Fibroblast of skin of back (primary cell): ENCODE measurements around the gene IL22RA1. TPM values are rescaled to one million over a fixed set of nuclear protein-coding genes. Genes with fewer than 3 reads are reported as not detected.
A peak's percentile ranks its signal among the peaks of the same experiment; 100 is the strongest.

ENCODE experiments used
- DNase-seq: peaks from one replicate; pipeline ENCODE4 v3.0.0-alpha.2; 2013
- polyA plus RNA-seq, 2 experiments: library from polyadenylated mRNA; unstranded; fragments of 120-200 nt; gene quantifications; one replicate each; pipeline ENCODE4 v1.2.1, GENCODE V29; 2013; ENCODE audit not compliant: insufficient read length in 2 of 2

IL22RA1 gene, protein sequence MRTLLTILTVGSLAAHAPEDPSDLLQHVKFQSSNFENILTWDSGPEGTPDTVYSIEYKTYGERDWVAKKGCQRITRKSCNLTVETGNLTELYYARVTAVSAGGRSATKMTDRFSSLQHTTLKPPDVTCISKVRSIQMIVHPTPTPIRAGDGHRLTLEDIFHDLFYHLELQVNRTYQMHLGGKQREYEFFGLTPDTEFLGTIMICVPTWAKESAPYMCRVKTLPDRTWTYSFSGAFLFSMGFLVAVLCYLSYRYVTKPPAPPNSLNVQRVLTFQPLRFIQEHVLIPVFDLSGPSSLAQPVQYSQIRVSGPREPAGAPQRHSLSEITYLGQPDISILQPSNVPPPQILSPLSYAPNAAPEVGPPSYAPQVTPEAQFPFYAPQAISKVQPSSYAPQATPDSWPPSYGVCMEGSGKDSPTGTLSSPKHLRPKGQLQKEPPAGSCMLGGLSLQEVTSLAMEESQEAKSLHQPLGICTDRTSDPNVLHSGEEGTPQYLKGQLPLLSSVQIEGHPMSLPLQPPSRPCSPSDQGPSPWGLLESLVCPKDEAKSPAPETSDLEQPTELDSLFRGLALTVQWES
- polyA plus RNA-seq (2013, experiment 1 of 2; ENCODE audit: insufficient read length), result not detected
- not detected for polyA plus RNA-seq (2013, experiment 2 of 2; ENCODE audit: insufficient read length)

DNA sequence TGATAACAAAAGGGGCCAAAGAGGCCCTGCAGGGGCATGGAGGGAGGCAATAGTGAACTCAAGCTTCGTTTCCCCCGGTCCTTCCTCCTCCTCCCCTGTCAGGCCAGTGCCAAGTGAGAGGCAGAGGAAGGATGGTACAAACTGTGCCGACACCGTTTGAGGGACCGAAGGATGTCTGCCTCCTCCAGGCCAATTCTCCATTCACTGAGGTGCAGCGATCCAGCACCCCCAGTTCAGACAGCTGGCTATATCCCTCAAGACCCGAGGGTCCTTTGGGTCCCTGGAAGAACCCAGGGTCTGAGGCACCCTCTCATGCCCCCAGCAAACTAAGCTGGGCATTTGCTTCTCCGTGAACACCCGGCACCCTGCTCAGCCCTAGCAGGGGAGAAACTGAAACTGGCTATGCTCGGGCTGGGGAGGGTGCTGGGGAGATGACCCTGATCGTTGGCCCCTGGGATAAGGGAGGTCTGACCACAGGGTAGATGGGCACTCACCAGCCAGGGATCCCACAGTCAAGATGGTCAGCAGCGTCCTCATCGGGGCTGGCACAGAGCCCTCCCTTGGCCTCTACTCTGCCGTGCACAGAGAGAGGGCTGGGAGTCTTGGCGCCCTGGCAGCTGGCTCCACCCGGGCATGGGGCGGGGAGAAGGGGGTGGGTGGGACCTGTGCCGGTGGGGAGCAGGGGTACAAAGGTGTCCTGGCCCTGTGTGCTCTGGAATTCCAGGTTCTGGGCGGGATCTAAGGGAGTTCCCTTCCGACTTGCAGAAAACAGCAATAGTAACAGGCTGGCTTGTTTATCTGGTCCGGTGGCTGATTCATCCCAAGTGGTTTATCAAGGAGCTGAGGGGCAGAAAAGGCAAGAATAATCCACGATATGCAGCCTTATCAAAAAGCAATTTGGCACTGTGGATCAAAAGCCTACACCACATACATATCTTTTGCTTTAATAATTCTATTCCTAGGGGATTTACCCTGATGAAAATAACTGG is at the start of gene IL22RA1:
IL22RA1 (minus strand) TSS at position 595 of the 989 bp plus-strand sequence; CDS start at position 537, 58 bp downstream.
- no peak for DNase-seq

DNA sequence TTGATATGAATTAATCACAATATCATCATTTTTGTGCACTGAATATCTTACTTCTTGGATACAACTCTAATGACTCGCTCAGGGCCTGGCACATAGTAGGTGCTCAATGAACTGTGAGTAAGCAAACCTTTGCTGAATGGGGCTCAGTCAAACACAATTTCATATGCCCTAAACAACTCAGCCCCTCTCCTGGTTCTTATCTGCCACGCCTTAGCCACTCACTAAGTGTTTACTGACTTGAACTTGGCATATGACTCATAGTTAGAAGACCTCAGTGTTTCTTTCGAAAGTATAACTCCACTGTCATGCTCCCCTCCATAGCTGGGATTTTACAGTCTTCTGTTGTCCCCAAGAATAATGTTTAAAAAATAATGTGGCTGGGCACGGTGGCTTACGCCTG is 48.9 kb upstream of the IL22RA1 start:
- peak; percentile 48 for DNase-seq

DNA sequence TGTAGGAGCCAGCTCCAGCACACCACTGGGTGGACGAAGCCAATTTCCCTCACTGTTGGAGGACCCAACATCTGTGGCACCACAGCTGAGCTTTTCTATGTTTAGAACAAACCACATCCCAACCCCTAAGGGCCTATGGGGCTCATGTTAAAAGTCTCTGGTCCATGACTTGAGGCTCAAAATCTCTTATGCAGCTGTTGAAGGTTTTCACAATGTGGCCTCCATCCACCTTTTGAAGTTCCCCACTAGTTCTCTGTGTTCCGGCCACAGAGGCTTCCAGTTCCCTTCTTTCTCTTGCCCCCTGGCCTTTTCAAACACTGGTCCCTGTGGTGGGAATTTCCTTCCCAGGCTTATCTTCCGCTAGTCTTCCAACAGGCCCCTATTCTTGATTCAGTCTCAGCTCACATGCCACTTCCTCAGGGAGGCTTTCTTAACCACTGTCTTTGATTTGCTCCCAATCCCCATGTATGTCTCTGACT is 48.1 kb upstream of the IL22RA1 start:
- DNase-seq, result no peak

DNA sequence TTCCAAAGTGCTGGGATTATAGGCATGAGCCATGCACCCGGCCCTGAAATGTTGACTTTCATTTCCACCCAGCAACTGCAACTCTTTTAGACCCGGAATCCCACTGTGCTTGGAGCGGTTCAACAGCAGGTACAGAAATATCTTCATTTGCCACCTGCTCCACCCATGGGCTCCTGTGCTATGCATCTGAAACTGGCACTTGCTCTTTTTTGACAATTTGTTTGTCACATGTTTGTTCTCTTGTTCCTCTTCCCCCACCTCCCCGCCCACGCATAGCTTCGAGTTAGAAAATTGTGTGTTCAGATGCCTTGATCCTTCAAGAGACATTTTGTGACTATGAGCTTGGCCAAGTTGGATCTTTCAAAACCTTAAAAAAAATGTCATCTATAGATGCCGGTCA is 46.6 kb upstream of the IL22RA1 start:
- no peak for DNase-seq

DNA sequence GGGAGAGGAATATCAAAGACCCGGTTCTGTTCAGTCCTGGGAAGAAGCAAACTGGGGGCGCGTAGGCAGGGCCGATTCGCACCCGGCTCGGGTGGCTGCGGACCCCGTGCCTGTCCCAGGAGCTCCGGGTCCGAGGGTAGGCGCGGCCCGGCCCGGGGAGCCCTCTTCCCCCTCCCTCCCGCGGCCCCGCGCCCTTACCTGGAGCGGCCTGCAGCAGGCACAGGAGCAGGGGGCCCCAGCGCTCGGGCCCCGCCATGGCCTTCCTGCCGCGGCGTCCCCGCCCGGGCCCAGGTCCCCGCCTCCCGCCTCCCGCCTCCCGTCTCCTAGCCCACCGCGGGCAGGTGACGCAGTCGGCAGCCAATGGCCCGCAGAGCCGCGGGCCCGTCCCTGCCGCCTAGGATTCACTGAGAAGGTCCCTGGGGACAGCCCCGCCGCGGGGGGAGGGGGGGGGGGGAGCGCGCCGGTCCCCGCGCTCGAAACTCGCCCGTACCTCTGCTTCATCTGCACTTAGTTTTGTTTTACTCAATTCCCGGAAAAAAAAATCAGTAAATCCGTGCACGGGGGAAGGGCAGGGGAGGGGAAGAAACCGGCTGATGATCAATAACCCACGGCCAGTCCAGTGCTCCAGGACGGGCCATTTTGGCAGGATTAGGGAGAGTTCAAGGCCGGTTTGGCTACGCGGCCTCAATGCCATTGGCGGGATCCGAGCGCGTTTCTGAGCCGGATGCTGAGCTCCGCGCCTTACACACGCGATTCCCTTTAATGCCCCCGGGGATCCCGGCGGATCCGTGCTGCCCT is 44.3 kb upstream of the IL22RA1 start, which contains the start of gene IFNLR1:
IFNLR1 (minus strand) TSS at position 297 of the 798 bp plus-strand sequence; CDS start at position 256, 41 bp downstream.
- peak; percentile 10 for DNase-seq

DNA sequence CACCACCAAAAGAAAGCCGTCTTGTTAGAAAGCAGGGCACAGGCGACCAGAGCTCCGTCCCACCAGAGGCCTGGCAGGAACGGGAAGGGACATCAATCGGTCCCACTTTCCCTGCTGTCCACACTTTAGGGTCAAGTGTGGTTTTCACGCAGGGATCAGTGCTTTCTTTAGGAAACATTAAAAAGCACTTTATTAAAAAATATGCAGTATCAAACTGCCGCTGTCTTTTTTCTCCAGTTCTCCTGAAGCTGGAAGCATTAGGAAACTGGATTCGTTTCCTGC is 43.7 kb upstream of the IL22RA1 start:
- DNase-seq, result no peak

DNA sequence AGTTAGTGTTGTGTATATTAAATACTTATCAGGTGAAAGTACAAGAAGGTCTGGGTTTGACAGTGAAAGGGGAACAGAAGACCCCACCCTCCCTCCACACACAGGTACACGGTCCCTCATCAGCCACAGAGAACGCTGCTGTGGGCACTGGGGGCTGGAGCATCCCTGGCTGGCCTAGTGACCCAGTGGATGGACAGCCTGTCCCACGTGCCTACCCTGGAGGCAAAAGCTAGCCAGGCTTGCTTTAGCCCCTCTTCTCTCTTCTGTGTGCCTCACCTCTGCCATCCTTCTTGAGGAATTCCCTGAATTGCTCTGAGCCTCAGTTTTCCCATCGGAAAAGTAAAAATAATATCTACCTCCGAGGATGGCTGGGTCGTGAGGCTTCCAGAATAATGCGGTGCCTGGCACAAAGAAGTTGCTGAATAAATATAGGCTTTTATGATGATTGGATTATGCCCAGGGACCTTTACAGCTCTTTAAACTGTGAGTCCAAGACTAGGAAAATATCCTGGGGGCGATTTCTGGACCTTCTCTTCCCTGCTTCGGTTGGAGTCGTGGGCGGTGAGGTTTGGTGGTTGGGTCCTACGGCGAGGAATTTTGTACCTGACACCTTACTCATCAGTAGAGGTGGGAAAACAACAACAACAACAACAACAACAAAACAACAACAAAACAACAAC is 43.2 kb upstream of the IL22RA1 start:
- DNase-seq, result no peak

DNA sequence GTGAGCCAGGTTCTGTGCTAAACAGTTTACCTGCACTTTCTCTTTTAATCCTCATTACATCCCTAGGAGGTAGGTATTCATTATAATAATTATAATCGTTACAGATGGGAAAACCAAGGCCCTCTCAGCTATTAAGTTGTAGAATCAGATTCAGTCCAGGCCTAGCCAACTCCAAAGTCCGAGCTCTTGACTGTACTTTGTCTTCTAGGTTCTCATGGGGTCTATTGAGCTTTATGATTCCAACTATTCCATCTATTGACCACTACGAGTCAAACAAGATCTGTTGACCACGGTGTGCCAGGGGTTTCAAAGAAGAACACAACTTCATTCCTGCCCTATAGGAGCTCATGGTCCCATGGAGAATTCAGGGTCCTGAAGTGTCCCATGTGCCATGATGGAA is 42.1 kb upstream of the IL22RA1 start:
- no peak for DNase-seq

DNA sequence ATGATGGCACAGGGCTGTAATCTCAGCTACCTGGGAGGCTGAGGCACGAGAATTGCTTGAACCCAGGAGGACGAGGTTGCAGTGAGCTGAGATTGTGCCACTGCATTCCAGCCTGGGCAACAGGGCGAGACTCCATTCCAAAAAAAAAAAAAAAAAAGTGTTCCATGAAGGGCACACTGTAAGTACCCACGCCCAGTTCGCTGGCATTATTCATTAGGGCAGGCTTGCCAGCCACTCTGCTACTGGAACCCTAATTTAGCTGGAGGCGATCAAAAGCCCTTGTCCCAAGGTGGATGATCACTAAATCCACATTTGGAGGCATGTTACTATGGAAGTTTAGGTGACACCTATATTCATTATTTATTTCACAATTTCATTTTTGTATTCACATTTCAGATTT is 39.1 kb upstream of the IL22RA1 start:
- DNase-seq, result no peak

DNA sequence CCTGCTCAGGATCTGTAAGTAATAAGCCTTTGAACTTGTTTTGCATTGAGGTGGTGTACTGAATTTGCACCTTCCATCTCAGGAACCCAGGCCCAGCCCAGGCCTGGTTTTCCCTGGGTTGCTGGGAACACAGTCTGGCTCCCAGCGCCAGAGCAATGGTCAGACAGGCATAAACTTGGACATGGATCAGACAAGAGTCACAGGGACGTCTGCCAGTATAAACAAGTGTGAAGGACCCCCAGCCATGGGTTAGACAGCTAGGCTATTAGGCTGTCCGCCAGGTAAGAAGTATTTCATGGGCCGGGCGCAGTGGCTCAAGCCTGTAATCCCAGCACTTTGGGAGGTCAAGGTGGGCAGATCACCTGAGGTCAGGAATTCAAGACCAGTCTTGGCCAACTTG is 38.7 kb upstream of the IL22RA1 start:
- no peak for DNase-seq

DNA sequence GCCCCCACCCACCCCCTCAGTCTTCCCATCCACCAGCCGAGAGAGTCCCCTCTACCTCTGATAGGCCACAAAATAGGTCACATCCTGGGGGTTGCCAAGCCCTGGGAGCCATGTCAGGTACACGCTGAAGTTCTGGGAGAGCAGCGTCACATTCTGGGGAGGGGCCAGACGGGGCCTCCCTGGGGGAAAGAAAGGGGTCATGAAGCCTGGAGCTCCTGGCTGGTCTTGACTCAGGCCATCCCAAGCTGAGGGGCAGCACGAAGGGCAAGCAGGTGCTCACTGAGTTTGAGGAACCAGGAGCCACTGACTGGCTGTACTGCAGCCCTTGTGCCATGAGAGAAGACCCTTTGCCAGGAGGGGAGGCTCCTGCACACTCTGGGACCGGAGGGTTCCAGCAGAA is 37.7 kb upstream of the IL22RA1 start:
- no peak for DNase-seq

DNA sequence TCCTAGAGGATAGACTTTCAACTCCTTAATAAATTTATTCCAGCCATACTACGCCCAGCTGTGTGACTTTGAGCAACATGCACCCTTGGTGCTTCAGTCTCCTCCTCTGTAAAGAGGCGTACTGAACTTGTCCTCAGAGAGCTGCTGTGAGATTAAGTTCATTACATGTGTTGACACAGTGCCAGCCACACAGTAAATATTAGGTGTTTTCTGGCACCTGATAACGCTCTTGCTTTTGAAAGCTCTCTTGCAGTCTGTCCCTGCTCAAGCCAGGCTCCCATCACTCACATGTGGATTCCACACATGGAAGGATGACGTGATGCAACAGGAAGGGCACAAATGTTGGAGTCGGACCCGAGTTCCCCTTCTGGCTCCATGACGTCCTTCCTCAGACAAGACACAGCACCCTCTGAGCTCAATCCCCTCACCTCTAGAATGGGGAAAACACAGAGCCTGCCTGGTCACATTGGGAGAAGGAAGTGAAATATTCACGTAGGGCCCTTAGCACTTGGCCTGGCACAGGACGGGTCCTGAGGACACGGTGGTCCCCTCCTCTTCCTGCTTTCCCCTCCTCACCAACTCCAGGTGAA is 36.4 kb upstream of the IL22RA1 start:
- DNase-seq, result no peak

DNA sequence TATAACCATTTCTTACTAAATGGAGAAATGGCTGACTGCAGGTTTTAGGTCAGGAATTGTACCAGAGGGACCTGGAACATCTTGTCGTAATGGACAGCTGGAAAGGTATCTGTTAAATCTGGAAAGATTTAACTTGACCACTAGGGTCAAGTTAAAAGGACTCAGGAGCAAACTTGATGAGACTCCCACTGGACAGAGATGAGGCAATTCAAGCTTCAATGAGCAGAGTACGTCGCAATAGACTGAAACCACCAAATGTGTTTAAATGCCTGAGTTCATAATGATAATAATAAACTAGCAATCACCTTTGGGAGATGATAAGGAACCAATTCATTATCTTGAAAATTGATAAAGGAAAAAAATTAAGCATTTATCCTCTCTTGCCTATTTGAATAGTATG is 35.5 kb upstream of the IL22RA1 start:
- no peak for DNase-seq

DNA sequence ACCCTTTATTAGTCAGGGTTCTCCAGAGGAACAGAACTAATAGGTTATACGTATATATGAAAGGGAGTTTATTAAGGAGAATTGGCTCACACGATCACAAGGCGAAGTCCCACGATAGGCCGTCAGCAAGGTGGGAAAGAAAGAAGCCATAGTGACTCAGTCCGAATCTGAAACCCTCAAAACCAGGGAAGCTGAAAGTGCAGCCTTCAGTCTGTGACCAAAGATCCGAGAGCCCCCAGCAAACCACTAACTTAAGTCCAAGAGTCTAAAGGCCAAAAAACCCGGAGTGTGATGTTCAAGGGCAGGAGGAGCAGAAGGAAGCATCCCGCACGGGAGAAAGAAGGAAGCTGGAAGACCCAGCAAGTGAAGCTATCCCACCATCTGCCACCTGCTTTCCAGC is 34.2 kb upstream of the IL22RA1 start:
- DNase-seq, result no peak

DNA sequence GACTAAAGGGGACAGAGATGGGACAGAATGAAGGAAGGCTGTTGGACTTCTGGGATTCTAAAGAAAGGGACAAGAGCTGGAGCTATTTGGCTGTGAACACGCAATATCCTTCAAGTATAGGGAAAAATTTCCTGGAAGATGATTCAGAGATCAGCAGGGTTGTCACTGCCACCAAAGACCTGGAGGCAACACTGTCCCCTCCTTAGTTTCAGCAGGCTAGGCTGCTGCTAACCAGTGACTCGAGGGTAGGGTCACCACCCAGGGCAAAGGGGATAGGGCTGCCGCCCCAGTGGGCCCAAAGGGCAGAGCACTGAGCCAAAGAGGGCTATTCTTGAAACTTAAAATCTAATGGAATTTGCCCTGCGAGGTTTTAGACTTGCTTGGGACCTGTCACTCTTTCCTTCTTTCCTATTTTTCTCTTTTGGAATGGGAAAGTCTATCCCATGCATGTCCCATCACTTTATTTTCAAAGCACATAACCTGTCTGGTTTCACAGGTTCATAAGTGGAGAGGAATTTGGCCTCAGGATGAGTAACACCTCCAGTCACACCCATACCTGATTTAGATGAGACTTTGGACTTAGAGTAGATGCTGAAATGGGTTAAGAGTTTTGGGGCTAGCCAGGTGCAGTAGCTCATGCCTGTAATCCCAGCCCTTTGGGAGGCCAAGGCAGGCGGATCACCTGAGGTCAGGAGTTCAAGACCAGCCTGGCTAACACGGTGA is 32.3 kb upstream of the IL22RA1 start:
- DNase-seq, result no peak

DNA sequence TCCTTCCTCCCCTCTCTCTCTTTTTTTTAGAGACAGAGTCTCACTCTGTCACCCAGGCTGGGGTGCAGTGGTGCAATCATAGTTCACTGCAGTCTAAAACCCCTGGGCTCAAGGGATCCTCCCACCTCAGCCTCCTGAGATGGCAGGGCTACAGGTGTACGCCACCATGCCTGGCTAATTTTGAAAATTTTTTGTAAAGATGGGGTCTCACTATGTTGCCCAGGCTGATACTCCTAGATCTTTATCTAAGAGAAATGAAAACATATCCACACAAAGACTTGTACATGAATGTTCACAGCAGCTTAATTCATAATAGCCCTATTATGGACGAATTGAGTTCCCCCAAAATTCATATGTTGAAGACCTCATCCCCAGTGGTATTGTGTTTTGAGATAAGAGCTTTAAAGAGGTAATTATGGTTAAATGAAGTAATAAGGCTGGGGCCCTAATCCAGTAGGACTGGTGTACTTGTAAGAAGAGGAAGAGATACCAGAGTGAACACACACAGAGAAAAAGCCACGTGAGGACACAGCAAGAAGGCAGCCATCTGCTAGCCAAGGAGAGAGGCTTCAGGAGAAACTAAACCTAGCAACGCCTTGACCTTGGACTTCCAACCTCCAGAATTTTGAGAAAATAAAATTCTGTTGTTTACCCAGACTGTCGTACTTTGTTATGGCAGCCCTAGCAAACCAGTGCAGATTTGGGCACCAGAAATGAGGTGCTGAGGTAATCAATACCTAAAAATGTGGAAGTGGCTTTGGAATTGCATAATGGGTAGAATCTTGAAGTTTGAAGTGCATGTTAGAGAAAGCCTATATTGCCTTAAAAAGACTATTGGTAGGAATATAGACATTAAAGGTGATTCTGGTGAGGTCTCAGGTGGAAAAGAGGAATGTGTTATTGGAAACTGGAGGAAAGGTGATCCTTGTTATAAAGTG is 31.0 kb upstream of the IL22RA1 start:
- no peak for DNase-seq

DNA sequence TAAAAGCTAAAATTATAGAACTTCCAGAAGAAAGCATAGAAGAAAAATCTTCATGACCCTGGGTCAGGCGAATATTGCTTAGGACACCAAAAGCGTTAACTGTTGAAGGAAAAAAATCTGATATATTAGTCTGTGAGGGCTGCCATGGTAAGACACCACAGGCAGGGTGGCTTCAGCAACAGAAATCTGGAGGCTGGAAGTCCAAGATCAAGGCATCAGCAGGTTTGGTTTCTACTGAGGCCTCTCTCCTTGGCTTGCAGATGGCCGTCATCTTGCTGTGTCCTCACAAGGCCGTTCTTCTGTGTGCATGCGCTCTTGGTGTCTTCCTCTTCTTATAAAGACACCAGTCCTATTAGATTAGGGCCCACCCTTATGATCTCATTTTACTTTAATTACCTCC is 29.7 kb upstream of the IL22RA1 start:
- no peak for DNase-seq

DNA sequence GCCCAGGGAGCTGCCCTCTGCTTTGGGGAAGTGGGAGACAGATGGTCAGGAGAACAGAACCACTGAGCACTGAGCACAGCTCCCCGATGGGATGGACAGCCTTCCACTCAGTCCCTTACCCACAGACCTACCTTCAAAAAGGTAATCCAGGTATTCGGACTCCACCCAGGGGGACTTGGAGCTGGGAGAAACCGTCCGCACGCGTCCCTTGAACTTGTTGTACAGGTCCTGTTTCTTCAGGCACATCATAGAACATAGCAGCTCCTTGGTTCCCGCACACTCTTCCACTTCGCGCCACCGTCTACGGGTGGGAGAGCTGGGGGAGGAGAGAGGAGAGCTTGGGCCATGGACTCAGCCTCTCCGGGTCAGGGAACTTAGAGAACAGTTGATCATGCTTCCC is 26.3 kb upstream of the IL22RA1 start:
- no peak for DNase-seq

DNA sequence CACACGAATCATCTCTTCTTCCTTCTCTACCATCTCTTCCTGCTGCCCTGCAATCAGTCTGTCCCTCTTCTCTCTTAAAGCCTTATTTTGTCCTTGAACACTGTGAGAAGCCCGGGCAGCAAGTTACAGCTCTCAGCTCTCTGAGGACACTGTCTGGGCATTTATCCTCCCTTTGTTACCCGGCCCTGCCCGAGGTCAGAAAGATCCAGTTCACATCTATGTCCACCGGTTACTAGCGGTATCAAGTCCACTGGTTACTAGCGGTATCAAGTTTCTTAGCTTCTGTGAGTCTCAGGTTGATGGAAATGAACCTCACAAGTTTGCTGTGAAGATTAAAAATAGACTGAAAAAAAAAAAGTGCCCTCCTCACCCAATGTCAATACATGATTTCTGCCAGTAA is 25.3 kb upstream of the IL22RA1 start:
- no peak for DNase-seq
